WTC11 (cell line): Measurements from ENCODE around the gene C1QTNF2. TPM values are rescaled to one million over a fixed set of nuclear protein-coding genes. Genes with fewer than 3 reads are reported as not detected.

Experiments used
- ATAC-seq: fragments of 200-7000 bp; cut with Tn5 transposase; 2 replicates; pipeline ENCODE4 v1.10.0; 2021; ENCODE audit warnings: mild to moderate bottlenecking, moderate library complexity
- CTCF ChIA-PET: fragments of 300-600 bp; sonication (Branson Sonifier 250); formaldehyde crosslinking; loops from one replicate; lab custom pipeline; 2021; ENCODE audit warnings: antibody characterized with exemption; lab: Charles Lee
- POLR2A ChIA-PET: fragments of 350-600 bp; sonication (Branson Sonifier 250); formaldehyde crosslinking; loops from one replicate; lab custom pipeline; 2021; ENCODE audit warnings: antibody characterized with exemption; lab: Charles Lee
- DNase-seq: peaks from one replicate; pipeline ENCODE4 v3.0.0; 2021; ENCODE audit warnings: low spot score
- H3K27ac Mint-ChIP-seq: 2 replicates; pipeline ENCODE4 v1.8.0; 2021; ENCODE audit warnings: mixed read lengths
- H3K27me3 Mint-ChIP-seq: 2 replicates; pipeline ENCODE4 v1.8.0; 2021; ENCODE audit warnings: low read depth, mild to moderate bottlenecking, moderate library complexity, mixed read lengths
- H3K36me3 Mint-ChIP-seq: 2 replicates; pipeline ENCODE4 v1.8.0; 2021; ENCODE audit warnings: mixed read lengths
- H3K4me1 Mint-ChIP-seq: 2 replicates; pipeline ENCODE4 v1.8.0; 2022; ENCODE audit warnings: mixed read lengths
- H3K4me3 Mint-ChIP-seq: 2 replicates; pipeline ENCODE4 v1.8.0; 2021; ENCODE audit warnings: mild to moderate bottlenecking, moderate library complexity, mixed read lengths
- H3K9me3 Mint-ChIP-seq: 2 replicates; pipeline ENCODE4 v1.8.0; 2021; ENCODE audit warnings: mixed read lengths
- ARID4B ChIP-seq: sonication (generic); formaldehyde crosslinking; IDR thresholded peaks from 2 replicates; pipeline ENCODE4 v1.8.0; 2023; ENCODE audit warnings: missing genetic modification reagents, mild to moderate bottlenecking, borderline replicate concordance
- ATF1 ChIP-seq: sonication (generic); formaldehyde crosslinking; IDR thresholded peaks from 2 replicates; pipeline ENCODE4 v1.8.1; 2023; ENCODE audit warnings: mild to moderate bottlenecking, moderate library complexity, missing genetic modification reagents
- ETV6 ChIP-seq: sonication (generic); formaldehyde crosslinking; IDR thresholded peaks from 2 replicates; pipeline ENCODE4 v1.8.1; 2022; ENCODE audit warnings: mild to moderate bottlenecking, missing genetic modification reagents
- FOXP4 ChIP-seq: sonication (generic); formaldehyde crosslinking; IDR thresholded peaks from 2 replicates; pipeline ENCODE4 v1.8.0; 2022; ENCODE audit warnings: mild to moderate bottlenecking, missing genetic modification reagents
- GABPB1 ChIP-seq: sonication (generic); formaldehyde crosslinking; IDR thresholded peaks from 2 replicates; pipeline ENCODE4 v1.8.1; 2023; ENCODE audit warnings: mild to moderate bottlenecking, missing genetic modification reagents
- MLX ChIP-seq: sonication (generic); formaldehyde crosslinking; IDR thresholded peaks from 2 replicates; pipeline ENCODE4 v1.8.1; 2023; ENCODE audit warnings: mild to moderate bottlenecking, missing genetic modification reagents, moderate library complexity
- NR1H2 ChIP-seq: sonication (generic); formaldehyde crosslinking; IDR thresholded peaks from 2 replicates; pipeline ENCODE4 v1.9.0; 2021; ENCODE audit warnings: mild to moderate bottlenecking, moderate library complexity, missing genetic modification reagents
- NR3C1 ChIP-seq: sonication (generic); formaldehyde crosslinking; conservative IDR thresholded peaks from 2 replicates; pipeline ENCODE4 v1.8.1; 2023; ENCODE audit warnings: low read depth, mild to moderate bottlenecking, missing genetic modification reagents
- PRDM15 ChIP-seq: sonication (generic); formaldehyde crosslinking; IDR thresholded peaks from 2 replicates; pipeline ENCODE4 v1.8.0; 2022; ENCODE audit warnings: missing genetic modification reagents
- RORB ChIP-seq: fragments of 250-450 bp; sonication (Bioruptor Pico); IDR thresholded peaks from 2 replicates; pipeline ENCODE4 v1.9.0; 2021; ENCODE audit warnings: mild to moderate bottlenecking
- SOX15 ChIP-seq: fragments of 250-450 bp; sonication (Bioruptor Pico); IDR thresholded peaks from 2 replicates; pipeline ENCODE4 v1.9.0; 2021; ENCODE audit warnings: mild to moderate bottlenecking
- ZBTB21 ChIP-seq: sonication (generic); formaldehyde crosslinking; IDR thresholded peaks from 2 replicates; pipeline ENCODE4 v1.8.1; 2023; ENCODE audit warnings: mild to moderate bottlenecking, missing genetic modification reagents, borderline replicate concordance
- ZNF219 ChIP-seq: sonication (generic); formaldehyde crosslinking; IDR thresholded peaks from 2 replicates; pipeline ENCODE4 v1.8.0; 2023; ENCODE audit warnings: missing genetic modification reagents, mild to moderate bottlenecking, borderline replicate concordance
- ZNF281 ChIP-seq: sonication (generic); formaldehyde crosslinking; IDR thresholded peaks from 2 replicates; pipeline ENCODE4 v1.8.0; 2023; ENCODE audit warnings: mild to moderate bottlenecking, missing genetic modification reagents
- ZNF512 ChIP-seq: sonication (generic); formaldehyde crosslinking; IDR thresholded peaks from 2 replicates; pipeline ENCODE4 v1.8.1; 2022; ENCODE audit warnings: missing genetic modification reagents, borderline replicate concordance
- total RNA-seq: library from RNA; stranded (reverse); gene quantifications from 3 replicates; pipeline ENCODE4 v1.2.3, GENCODE V29; 2021

The C1QTNF2 gene
- total RNA-seq, 1 experiment from 2014 or later: 0.52 TPM

GRCh38 chr5:160303690-160304089, 66.7 kb downstream of the C1QTNF2 start (continued):
- TF ChIP-seq ZNF281 (CRISPR knock-in tag) (no peak), ZBTB21 (CRISPR knock-in tag) (no peak)

GRCh38 chr5:160298189-160298588, 72.2 kb downstream of the C1QTNF2 start:
- peaks cover 6% of the 10 kb centered on the region for H3K36me3 Mint-ChIP-seq
- POLR2A ChIA-PET: interaction anchor here (2.1 kb wide), 1 partner anchor 14 kb away, joined by 7 read pairs; the partner anchor contains the start of gene CCNJL
- DNase-seq: no peak
- ATAC-seq: no peak
- H3K27me3 Mint-ChIP-seq: no peaks in the 10 kb centered on the region
- H3K27ac Mint-ChIP-seq: no peak overlapping the region; the same call in 1 of the 2 replicates
- TF ChIP-seq SOX15 (CRISPR knock-in tag): no peak
- TF ChIP-seq FOXP4: no peak
- TF ChIP-seq ZNF512 (CRISPR knock-in tag): no peak
- TF ChIP-seq ETV6 (CRISPR knock-in tag): no peak
- no peak for TF ChIP-seq NR3C1 (CRISPR knock-in tag)
- no peak for TF ChIP-seq NR1H2 (CRISPR knock-in tag)
- TF ChIP-seq ATF1 (CRISPR knock-in tag): no peak
- TF ChIP-seq, all 79 proteins: peak for 0
- Mint-ChIP-seq H3K4me3 (no peak overlapping the region), H3K9me3 (no peaks in the 10 kb centered on the region), H3K4me1 (peaks cover 45% of the 10 kb centered on the region)
- CTCF ChIA-PET: interaction anchor here (1.7 to 2.3 kb wide), 3 partner anchors 11 to 47 kb away, joined by 6 to 7 read pairs (median 7); no protein-coding TSS in a partner anchor

GRCh38 chr5:160297776-160298175, 72.7 kb downstream of the C1QTNF2 start:
- no peak overlapping the region for H3K27ac Mint-ChIP-seq
- ATAC-seq (no peak), DNase-seq (no peak)
- H3K36me3 Mint-ChIP-seq: peaks cover 4% of the 10 kb centered on the region
- H3K4me1 Mint-ChIP-seq: peaks cover 45% of the 10 kb centered on the region
- POLR2A ChIA-PET: interaction anchor here (2.1 kb wide), 1 partner anchor 15 kb away, joined by 7 read pairs; the partner anchor contains the start of gene CCNJL
- H3K27me3 Mint-ChIP-seq: no peaks in the 10 kb centered on the region
- H3K4me3 Mint-ChIP-seq: no peak overlapping the region
- no peaks in the 10 kb centered on the region for H3K9me3 Mint-ChIP-seq
- CTCF ChIA-PET: interaction anchor here (1.7 to 2.3 kb wide), 3 partner anchors 10 to 48 kb away, joined by 6 to 7 read pairs (median 7); no protein-coding TSS in a partner anchor
- TF ChIP-seq FOXP4 (no peak), ZNF219 (CRISPR knock-in tag) (no peak), MLX (CRISPR knock-in tag) (no peak), GABPB1 (CRISPR knock-in tag) (no peak), ARID4B (CRISPR knock-in tag) (no peak), PRDM15 (CRISPR knock-in tag) (no peak), RORB (no peak)
